GM21360 (cell line): ENCODE measurements around the gene NKAPD1.
"Not testable (repeated sequence)": the region's sequence is repeated elsewhere in the genome, so short reads cannot be mapped to it uniquely, and the experiment has no call there.

Experiments used
- ATAC-seq: cut with Tn5 transposase; IDR thresholded peaks from one replicate; pipeline ENCODE4 v1.9.1; 2021; ENCODE audit warnings: mild to moderate bottlenecking, moderate library complexity; ENCODE audit not compliant: unreplicated experiment

NKAPD1 gene, protein sequence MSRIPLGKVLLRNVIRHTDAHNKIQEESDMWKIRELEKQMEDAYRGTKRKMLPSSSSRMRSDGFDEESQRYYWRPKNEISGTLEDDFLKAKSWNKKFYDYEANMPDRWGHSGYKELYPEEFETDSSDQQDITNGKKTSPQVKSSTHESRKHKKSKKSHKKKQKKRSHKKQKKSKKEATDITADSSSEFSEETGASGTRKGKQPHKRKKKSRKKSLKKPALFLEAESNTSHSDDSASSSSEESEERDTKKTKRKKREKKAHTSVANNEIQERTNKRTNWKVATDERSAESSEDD

GRCh38 chr11:112073941-112074811, at the start of gene NKAPD1, which contains the start of gene PIH1D2:
NKAPD1 (plus strand) TSS chr11:112074299; CDS start chr11:112075575, 1,276 bp downstream.
PIH1D2 (minus strand) TSS chr11:112074017; CDS start chr11:112073174, 843 bp downstream.
- peak; percentile 78 for ATAC-seq

DNA sequence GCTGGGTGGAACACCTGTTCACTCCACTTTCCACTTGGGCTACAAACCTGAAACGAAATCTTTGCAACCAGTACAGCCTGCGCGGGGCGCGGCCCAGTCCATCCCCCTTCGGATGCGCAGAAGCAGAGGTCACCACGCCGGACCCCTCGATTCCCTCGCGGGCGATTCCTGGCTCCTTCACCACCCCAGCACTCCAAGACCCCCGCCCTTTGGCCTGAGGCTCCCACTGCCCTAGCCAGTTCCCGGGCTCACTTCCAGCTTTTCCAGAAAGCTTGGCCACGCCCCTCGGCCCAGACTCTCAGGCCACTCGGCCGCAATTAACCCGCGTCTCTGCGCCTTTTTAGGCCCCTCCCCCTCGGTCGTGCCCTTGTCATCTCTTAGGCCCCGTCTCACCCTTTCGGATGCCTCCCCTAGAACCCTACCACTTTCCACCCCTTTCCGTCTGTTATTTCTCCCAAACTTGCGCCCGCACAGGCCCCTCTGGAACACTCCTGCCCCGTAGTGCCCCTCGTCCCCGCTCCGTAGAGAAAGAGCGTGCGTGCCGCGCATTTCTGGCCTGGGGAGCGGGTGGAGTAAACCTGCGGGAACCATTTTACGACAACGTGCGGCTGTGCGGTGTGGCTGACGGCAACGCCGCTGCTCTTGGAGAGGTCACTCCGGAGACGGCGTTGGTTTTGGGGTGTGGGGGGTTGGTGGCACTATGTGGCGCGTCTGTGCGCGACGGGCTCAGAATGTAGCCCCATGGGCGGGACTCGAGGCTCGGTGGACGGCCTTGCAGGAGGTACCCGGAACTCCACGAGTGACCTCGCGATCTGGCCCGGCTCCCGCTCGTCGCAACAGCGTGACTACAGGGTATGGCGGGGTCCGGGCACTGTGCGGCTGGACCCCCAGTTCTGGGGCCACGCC, 49.1 kb upstream of the NKAPD1 start, which contains the start of gene DLAT:
Gene DLAT (plus strand): TSS at position 636 of the 906 bp plus-strand sequence. CDS start 65 bp downstream, at position 701.
- peak; percentile 71 for ATAC-seq

GRCh38 chr11:112025707-112026106, 48.4 kb upstream of the NKAPD1 start:
- ATAC-seq = no peak

DNA sequence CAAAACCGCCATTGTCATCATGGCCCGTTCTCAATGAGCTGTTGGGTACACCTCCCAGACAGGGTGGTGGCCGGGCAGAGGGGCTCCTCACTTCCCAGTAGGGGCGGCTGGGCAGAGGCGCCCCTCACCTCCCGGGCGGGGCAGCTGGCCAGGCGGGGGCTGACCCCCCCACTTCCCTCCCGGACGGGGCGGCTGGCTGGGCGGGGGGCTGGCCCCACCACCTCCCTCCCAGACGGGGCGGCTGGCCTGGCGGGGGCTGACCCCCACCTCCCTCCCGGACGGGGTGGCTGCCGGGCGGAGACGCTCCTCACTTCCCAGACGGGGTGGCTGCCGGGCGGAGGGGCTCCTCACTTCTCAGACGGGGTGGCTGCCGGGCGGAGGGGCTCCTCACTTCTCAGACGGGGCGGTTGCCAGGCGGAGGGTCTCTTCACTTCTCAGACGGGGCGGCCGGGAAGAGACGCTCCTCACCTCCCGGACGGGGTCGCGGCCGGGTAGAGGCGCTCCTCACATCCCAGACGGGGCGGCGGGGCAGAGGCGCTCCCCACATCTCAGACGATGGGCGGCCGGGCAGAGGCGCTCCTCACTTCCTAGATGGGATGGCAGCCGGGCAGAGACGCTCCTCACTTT, 47.2 kb upstream of the NKAPD1 start:
- ATAC-seq = not testable (repeated sequence)

- ATAC-seq = no peak
Observed at GRCh38 chr11:112029460-112029859, 44.6 kb upstream of the NKAPD1 start.

GRCh38 chr11:112033902-112034301, 40.2 kb upstream of the NKAPD1 start:
- no peak for ATAC-seq

- no peak for ATAC-seq
Observed at GRCh38 chr11:112037527-112037926, 36.6 kb upstream of the NKAPD1 start.

DNA sequence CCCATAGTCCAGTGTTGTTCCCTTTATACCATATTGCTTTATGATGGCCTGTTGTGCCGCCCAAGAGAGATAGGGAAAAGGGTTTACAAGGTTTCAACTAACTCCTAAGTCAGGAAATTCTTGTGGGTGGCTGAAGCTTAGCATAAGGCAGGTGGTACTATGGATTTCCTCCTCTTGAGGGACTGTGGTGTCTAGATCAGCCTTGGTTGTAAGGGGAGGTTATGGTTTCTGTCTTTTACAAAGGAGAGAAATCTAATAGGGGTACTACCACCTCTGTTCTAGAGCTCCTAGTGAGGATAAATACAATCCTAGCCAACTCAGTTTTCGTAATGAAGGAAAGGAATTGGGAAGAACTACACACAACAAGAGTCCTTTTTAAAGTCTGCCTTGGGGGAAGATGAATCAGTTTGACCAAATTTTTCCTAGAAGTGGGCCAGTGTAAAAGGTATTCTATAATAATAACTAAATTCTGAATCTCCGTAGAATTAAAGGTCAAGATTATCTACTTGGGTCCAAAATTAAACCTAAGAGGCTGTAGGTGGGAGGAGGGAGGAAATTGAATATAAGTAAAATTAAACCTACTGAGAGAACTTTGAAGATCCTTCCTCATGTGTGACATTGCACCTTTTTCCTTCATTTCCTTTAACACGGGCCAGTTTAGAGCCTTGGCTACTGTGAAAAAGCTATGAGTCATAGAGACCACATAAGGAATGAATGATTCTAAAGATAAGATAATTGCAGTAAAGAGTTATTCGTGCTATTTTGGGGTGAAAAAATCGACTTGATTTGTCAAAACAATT, 31.7 kb upstream of the NKAPD1 start:
- ATAC-seq = no peak

- no peak for ATAC-seq
Observed at GRCh38 chr11:112042961-112043304, 31.2 kb upstream of the NKAPD1 start.

- ATAC-seq = no peak
Observed at GRCh38 chr11:112044961-112045360, 29.1 kb upstream of the NKAPD1 start.

GRCh38 chr11:112046647-112047046, 27.5 kb upstream of the NKAPD1 start:
- ATAC-seq = not testable (repeated sequence)

GRCh38 chr11:112048256-112048655, 25.8 kb upstream of the NKAPD1 start:
- not testable (repeated sequence) for ATAC-seq

- no peak for ATAC-seq
Observed at GRCh38 chr11:112049777-112050176, 24.3 kb upstream of the NKAPD1 start.

DNA sequence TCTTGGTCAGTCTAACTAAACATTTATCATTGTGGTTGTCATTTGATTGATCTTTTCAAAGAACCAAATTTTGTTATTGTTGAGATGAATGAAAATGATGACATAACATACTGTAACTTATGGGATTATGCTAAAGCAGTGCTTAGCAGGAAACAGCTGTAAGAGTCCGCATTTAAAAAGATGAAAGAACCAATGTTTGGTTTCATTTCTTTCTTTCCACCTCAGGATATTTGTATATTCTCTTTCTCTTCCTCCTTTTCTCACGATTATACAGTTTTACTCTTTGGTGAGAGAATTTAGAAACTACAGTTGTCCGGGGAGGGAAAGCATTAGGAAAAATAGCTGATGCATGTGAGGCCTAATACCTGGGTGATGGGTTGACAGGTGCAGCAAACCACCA, 23.4 kb upstream of the NKAPD1 start:
- peak; percentile 92 for ATAC-seq

- ATAC-seq = no peak
Observed at GRCh38 chr11:112051768-112052167, 22.3 kb upstream of the NKAPD1 start.

DNA sequence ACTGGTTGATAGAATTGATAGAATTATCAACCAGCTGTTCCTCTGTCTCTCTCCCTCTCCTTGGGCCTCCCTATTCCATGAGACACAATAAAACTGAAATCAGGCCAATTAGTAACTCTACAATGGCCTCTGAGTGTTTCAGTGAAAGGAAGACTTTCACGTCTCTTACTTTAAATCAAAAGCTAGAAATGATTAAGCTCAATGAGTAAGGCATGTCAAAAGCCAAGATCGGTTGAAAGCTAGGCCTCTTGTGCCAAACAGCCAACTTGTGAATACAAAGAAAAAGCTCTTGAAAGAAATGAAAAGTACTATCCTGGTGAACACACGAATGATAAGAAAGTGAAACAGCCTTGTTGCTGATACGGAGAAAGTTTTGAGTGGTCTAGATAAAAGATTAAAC, 16.9 kb upstream of the NKAPD1 start:
- no peak for ATAC-seq

GRCh38 chr11:112058103-112058502, 16.0 kb upstream of the NKAPD1 start:
- ATAC-seq = no peak

DNA sequence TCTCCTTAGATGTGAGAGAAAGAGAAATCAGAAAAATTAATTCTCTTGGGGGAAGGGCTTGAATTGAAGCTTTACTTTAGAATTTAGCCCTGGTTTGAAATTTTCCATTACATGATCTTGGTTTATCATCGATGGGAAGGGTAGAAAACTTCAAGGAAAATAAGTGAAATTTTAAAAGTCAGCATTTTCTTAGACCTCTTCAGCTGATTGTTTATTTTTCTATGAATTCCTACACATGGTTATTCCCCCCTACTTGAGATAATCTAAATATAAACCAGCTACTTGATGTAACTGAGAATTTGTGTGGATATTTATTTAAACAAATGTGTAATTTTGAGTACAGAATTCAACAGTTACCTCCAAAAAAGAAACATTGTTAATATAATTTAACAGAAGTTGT, 11.2 kb upstream of the NKAPD1 start:
- ATAC-seq = no peak

- ATAC-seq = no peak
Observed at GRCh38 chr11:112082729-112083128, 8.6 kb downstream of the NKAPD1 start.
